Suprapubic skin (tissue), 4 donors: Measurements from ENCODE around the gene CFAP20DC. TPM values are rescaled to one million over a fixed set of nuclear protein-coding genes. Genes with fewer than 3 reads are reported as not detected.

Source experiments
- DNase-seq, 2 donors: peaks; one replicate each; pipeline ENCODE4 v3.0.0-alpha.2; 2019; ENCODE audit warnings: low spot score in 2 of 2
- H3K27ac ChIP-seq: fragments of 200-600 bp; sonication (generic); one replicate; pipeline ENCODE4 v1.5.1; 2019
- H3K27me3 ChIP-seq: fragments of 200-600 bp; sonication (generic); one replicate; pipeline ENCODE4 v1.5.1; 2019
- H3K36me3 ChIP-seq: fragments of 200-600 bp; sonication (generic); one replicate; pipeline ENCODE4 v1.5.1; 2019
- H3K4me1 ChIP-seq: fragments of 200-600 bp; sonication (generic); one replicate; pipeline ENCODE4 v1.5.1; 2019
- H3K4me3 ChIP-seq: fragments of 200-600 bp; sonication (generic); one replicate; pipeline ENCODE4 v1.5.1; 2019; ENCODE audit warnings: mild to moderate bottlenecking
- H3K9me3 ChIP-seq: fragments of 200-600 bp; sonication (generic); one replicate; pipeline ENCODE4 v1.5.1; 2019
- EP300 ChIP-seq: sonication (generic); formaldehyde crosslinking; IDR thresholded peaks from one replicate; pipeline ENCODE4 v1.6.1; 2017; ENCODE audit warnings: antibody characterized with exemption
- POLR2A ChIP-seq, 2 donors: fragments of 450-650 bp; IDR thresholded peaks; one replicate each; pipeline ENCODE4 v1.6.1; 2017; ENCODE audit warnings: antibody characterized with exemption in 2 of 2, mild to moderate bottlenecking in 2 of 2, moderate library complexity in 2 of 2
- POLR2AphosphoS5 ChIP-seq, 3 donors: sonication (generic); formaldehyde crosslinking; IDR thresholded peaks; one replicate each; pipeline ENCODE4 v1.6.1; 2017; ENCODE audit warnings: antibody characterized with exemption in 3 of 3
- WGBS: methylation state at CpG from one replicate; pipeline ENCODE4 v1.1.5; 2018; 5-methylcytosine and 5-hydroxymethylcytosine counted together
- total RNA-seq, 4 donors: library from RNA; depleted of rRNA; stranded (reverse); fragments of >200 nt; gene quantifications; one replicate each; pipeline ENCODE4 v1.1.0, GENCODE V29; 2016
- TF ChIP-seq, protein P1 (sequence below), 2 donors: fragments of 200-600 bp in 1 of 2; fragments of 450-650 bp in 1 of 2; sonication (generic) in 1 of 2; IDR thresholded peaks; one replicate each; pipeline ENCODE4 v1.5.1; 2016 to 2019; ENCODE audit warnings: antibody characterized with exemption in 2 of 2, mild to moderate bottlenecking in 1 of 2, moderate library complexity in 1 of 2

The CFAP20DC gene
- total RNA-seq, 4 donors from 2014 or later: 0.53 to 2.3 (median 0.94) TPM

DNA sequence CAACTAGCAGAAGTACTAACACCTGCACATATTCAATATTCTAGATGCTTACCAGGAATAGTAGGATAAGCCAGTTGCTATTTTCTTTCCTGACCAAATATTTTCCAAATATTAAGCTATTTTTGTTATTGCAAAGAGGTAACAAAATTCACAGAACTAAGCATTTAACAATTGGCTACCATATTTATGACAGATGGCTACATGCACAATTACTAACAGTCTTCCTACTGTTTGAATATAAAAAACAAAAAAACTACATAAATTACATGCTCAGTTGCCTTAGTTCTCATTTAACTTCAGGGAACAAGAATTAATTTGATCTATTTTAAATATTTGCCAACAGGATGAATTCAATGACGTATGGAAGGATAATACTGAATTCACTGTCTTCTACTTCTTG is 36.2 kb downstream of the CFAP20DC start:
- Histone ChIP-seq H3K27ac (no peak overlapping the region), H3K9me3 (peaks cover 4% of the 10 kb centered on the region), H3K27me3 (no peaks in the 10 kb centered on the region), H3K4me1 (no peaks in the 10 kb centered on the region), H3K36me3 (no peaks in the 10 kb centered on the region), H3K4me3 (no peak overlapping the region)
- WGBS: 85% methylated on average over 1 of the region's 1 CpG
- TF ChIP-seq POLR2AphosphoS5 (IDR thresholded peaks at IDR 0.05) (no peak), POLR2A (IDR thresholded peaks at IDR 0.05) (no peak), EP300 (no peak)
- TF ChIP-seq, protein P1, sequence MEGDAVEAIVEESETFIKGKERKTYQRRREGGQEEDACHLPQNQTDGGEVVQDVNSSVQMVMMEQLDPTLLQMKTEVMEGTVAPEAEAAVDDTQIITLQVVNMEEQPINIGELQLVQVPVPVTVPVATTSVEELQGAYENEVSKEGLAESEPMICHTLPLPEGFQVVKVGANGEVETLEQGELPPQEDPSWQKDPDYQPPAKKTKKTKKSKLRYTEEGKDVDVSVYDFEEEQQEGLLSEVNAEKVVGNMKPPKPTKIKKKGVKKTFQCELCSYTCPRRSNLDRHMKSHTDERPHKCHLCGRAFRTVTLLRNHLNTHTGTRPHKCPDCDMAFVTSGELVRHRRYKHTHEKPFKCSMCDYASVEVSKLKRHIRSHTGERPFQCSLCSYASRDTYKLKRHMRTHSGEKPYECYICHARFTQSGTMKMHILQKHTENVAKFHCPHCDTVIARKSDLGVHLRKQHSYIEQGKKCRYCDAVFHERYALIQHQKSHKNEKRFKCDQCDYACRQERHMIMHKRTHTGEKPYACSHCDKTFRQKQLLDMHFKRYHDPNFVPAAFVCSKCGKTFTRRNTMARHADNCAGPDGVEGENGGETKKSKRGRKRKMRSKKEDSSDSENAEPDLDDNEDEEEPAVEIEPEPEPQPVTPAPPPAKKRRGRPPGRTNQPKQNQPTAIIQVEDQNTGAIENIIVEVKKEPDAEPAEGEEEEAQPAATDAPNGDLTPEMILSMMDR (IDR thresholded peaks at IDR 0.05): no peak
- DNase-seq: no peak

DNA sequence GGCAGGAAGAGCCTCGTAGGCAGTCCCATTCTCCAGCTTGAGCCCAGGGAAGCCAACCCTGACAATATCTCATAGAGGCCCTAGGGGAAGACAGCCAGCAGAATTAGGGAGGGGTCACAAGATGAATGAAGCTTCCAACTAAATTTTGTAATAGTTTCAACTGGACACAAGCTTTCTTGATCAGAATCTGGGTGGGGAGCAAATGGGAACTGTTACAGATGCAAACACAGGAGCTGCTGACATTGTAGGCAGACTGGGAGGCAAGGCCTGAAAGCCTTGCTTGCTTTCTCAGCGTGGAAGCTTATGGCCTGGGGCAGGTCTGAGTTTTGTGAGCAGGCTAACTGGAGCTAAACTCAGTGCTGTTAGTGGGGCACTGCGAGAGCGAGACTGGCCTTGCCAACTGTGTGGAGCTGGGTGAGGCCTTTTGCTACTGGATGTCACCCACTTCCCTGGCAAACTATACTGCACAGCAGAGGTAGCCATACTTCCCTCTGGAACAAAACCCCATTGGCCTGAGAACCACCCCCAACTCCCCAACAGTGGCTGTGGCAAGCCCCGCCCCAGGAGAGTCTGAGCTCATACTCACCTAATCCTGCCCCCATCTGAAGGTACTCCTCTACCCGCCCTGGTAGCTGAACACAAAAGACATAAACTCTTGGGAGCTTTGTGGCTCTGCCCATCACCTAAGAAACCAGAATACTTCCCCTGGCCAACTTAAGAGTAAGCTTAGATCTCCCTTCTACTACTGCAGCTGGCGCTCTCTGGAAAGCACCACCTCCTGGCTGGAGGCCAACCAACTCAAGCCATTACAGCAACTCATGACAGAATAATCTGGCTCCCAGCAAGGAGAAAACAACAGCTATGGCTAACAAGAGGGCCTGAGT is 42.9 kb downstream of the CFAP20DC start:
- TF ChIP-seq POLR2A (IDR thresholded peaks at IDR 0.05) (no peak), EP300 (no peak), POLR2AphosphoS5 (IDR thresholded peaks at IDR 0.05) (no peak)
- TF ChIP-seq, protein P1 (IDR thresholded peaks at IDR 0.05): no peak
- 64% methylated on average over 7 of the region's 7 CpGs for WGBS
- peak in 1 of 2 donors; percentile 67 for DNase-seq
- Histone ChIP-seq H3K36me3 (no peaks in the 10 kb centered on the region), H3K4me3 (no peak overlapping the region), H3K27me3 (no peaks in the 10 kb centered on the region), H3K9me3 (peaks cover 4% of the 10 kb centered on the region), H3K27ac (no peak overlapping the region), H3K4me1 (no peaks in the 10 kb centered on the region)

DNA sequence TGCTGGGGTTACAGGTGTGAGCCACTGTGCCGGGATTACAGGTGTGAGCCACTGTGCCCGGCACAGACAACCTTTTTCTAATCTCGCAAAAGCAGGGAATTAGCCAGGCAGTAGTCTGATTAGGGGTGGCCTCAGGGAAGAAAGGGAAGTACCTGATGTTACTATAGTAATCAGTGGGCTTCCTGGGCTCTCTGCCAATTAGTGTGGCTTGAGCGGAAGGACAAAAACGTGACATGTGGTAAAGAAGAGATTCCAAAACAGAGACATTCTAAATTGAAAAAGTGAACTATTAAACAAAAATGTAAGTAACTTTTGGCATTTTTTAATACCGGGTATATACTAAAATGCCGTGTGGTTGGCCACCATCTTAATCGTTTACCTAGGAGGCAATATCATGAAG is 48.1 kb downstream of the CFAP20DC start:
- 76% methylated on average over 8 of the region's 8 CpGs for WGBS
- TF ChIP-seq, protein P1 (IDR thresholded peaks at IDR 0.05): no peak
- no peak for TF ChIP-seq POLR2A (IDR thresholded peaks at IDR 0.05)
- no peak for TF ChIP-seq EP300
- no peak for TF ChIP-seq POLR2AphosphoS5 (IDR thresholded peaks at IDR 0.05)
- no peak for DNase-seq
- Histone ChIP-seq H3K27me3 (no peaks in the 10 kb centered on the region), H3K4me1 (peaks cover 8% of the 10 kb centered on the region), H3K4me3 (no peak overlapping the region), H3K27ac (no peak overlapping the region), H3K36me3 (no peaks in the 10 kb centered on the region), H3K9me3 (no peaks in the 10 kb centered on the region)

DNA sequence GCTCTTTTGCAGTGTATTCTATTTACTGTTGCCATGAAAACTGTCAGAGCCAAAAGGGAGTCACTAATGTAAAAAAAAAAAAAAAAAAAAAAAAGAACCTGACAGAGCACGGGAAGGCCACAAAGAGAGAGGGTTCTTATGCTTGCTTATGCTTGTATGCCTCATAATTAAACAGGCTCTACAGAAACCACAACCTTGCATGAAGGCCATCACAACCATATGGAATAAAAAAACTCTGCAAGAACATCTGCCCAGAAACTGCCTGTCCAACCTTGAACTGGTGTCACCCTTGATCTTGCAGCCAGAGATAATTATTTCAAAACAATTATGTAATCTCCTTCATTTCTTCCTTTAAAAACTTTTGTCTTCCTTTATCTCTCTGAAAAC is 50.1 kb downstream of the CFAP20DC start:
- Histone ChIP-seq H3K9me3 (no peaks in the 10 kb centered on the region), H3K4me1 (peaks cover 8% of the 10 kb centered on the region), H3K27ac (no peak overlapping the region), H3K36me3 (no peaks in the 10 kb centered on the region), H3K27me3 (no peaks in the 10 kb centered on the region), H3K4me3 (no peak overlapping the region)
- 58% methylated on average over 1 of the region's 1 CpG for WGBS
- DNase-seq: no peak
- no peak for TF ChIP-seq EP300
- no peak for TF ChIP-seq POLR2AphosphoS5 (IDR thresholded peaks at IDR 0.05)
- no peak for TF ChIP-seq POLR2A (IDR thresholded peaks at IDR 0.05)
- TF ChIP-seq, protein P1 (IDR thresholded peaks at IDR 0.05): no peak

DNA sequence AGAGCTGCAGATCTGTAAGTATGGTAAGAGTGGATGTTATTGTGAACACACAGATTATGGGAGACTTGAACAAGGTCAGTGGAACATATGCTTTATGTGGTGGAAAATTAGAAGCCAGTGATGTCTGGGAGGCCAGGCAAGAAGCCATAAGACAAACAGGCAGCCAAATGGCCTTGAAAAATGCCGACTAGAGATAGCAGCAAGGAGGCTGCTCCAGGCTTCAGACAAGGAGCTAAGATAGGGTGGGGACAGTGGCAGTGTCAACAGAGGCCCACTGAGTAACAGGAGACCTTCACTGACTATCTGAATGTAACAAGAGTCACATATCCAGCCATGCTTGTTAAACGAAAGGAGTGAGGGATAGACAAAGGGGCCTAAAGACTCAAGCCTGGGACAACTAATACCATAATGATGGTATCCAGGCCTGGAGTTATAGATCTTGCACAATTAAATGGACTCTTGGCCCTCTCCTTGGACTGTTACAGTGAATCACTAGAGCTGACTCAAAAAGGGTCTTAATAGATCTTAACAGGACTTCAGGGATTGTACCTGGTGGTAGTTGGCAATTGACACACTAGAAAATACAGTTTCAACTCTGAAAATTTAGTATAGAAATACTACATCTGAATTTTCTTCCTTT is 50.6 kb downstream of the CFAP20DC start:
- no peak overlapping the region for H3K4me3 ChIP-seq
- TF ChIP-seq POLR2AphosphoS5 (IDR thresholded peaks at IDR 0.05): no peak
- TF ChIP-seq EP300: no peak
- TF ChIP-seq POLR2A (IDR thresholded peaks at IDR 0.05): no peak
- TF ChIP-seq, protein P1 (IDR thresholded peaks at IDR 0.05): no peak
- H3K4me1 ChIP-seq: peaks cover 8% of the 10 kb centered on the region
- H3K36me3 ChIP-seq: no peaks in the 10 kb centered on the region
- H3K9me3 ChIP-seq: no peaks in the 10 kb centered on the region
- no peak overlapping the region for H3K27ac ChIP-seq
- no peaks in the 10 kb centered on the region for H3K27me3 ChIP-seq
- no peak for DNase-seq
- WGBS: 87% methylated on average over 2 of the region's 2 CpGs
